ENCODE results near the gene CD19.

The CD19 gene

DNA sequence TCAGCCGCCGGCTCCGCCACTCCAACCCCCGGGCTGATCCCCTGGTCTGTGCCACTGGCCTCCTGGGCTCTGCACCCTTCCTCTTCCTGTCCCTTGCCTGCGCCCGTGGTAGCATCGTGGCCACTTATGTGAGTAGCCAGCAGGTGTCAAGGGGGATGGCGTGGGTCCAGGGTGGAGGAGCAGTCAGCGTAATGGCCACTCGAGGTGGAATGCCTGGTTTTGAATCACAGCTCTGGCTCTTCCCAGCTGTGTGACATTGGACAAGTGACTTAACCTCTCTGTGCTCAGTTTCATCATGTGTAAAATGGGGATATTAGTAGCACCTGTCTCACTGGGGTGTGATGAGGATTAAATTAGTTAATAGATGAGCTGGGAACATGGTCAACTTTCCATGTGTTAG, 50.6 kb downstream of the CD19 start:
- DNase-seq (ENCODE audit: low read depth) = no peak
- TF ChIP-seq, protein P1, sequence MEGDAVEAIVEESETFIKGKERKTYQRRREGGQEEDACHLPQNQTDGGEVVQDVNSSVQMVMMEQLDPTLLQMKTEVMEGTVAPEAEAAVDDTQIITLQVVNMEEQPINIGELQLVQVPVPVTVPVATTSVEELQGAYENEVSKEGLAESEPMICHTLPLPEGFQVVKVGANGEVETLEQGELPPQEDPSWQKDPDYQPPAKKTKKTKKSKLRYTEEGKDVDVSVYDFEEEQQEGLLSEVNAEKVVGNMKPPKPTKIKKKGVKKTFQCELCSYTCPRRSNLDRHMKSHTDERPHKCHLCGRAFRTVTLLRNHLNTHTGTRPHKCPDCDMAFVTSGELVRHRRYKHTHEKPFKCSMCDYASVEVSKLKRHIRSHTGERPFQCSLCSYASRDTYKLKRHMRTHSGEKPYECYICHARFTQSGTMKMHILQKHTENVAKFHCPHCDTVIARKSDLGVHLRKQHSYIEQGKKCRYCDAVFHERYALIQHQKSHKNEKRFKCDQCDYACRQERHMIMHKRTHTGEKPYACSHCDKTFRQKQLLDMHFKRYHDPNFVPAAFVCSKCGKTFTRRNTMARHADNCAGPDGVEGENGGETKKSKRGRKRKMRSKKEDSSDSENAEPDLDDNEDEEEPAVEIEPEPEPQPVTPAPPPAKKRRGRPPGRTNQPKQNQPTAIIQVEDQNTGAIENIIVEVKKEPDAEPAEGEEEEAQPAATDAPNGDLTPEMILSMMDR (conservative IDR thresholded peaks at IDR 0.05; ENCODE audit: low read depth, low read length) = no peak
- no peak overlapping the region for H3K4me3 ChIP-seq (ENCODE audit: low read depth, low read length)

DNA sequence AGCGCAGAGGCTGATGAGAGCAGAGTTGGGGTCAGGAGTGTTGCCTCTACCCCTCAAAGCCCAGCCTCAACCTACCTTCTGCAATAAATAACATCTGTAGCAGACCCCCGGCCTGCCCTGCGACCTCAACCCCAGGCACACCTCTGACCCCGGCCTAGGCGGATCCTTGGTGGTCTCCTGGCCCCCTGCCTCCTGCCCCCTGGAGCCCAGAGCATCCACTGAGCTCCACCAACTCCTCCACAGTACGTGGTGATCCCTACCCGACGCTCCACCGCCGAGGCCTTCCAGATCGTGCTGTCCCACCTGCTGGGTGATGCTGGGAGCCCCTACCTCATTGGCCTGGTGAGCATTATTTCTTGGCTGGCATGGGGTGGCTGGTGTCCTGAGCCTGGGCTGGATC, 51.2 kb downstream of the CD19 start:
- H3K4me3 ChIP-seq (ENCODE audit: low read depth, low read length) = no peak overlapping the region
- TF ChIP-seq, protein P1 (conservative IDR thresholded peaks at IDR 0.05; ENCODE audit: low read depth, low read length) = no peak
- no peak for DNase-seq (ENCODE audit: low read depth)

DNA sequence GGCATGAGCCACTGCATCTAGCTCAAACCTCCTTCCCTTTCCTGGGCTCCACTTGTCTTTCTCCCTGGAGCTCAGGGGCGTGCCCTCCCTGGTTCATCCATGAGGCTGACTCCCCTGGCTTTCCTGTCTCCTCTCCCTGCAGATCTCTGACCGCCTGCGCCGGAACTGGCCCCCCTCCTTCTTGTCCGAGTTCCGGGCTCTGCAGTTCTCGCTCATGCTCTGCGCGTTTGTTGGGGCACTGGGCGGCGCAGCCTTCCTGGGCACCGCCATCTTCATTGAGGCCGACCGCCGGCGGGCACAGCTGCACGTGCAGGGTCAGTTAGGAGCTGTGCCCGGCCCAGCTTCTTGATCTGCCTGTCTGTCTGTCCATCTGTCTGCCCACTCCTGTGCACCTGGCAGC, 51.9 kb downstream of the CD19 start:
- no peak for DNase-seq (ENCODE audit: low read depth)
- TF ChIP-seq, protein P1 (conservative IDR thresholded peaks at IDR 0.05; ENCODE audit: low read depth, low read length) = no peak
- H3K4me3 ChIP-seq (ENCODE audit: low read depth, low read length) = no peak overlapping the region

DNA sequence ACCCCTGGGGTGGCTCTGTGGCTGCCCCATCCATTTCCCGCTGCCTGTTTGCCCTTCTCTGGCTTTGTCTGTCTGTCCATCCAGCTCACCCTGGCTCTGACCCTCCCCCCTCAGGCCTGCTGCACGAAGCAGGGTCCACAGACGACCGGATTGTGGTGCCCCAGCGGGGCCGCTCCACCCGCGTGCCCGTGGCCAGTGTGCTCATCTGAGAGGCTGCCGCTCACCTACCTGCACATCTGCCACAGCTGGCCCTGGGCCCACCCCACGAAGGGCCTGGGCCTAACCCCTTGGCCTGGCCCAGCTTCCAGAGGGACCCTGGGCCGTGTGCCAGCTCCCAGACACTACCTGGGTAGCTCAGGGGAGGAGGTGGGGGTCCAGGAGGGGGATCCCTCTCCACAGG, 52.3 kb downstream of the CD19 start:
- H3K4me3 ChIP-seq (ENCODE audit: low read depth, low read length) = no peak overlapping the region
- TF ChIP-seq, protein P1 (conservative IDR thresholded peaks at IDR 0.05; ENCODE audit: low read depth, low read length) = no peak
- no peak for DNase-seq (ENCODE audit: low read depth)

DNA sequence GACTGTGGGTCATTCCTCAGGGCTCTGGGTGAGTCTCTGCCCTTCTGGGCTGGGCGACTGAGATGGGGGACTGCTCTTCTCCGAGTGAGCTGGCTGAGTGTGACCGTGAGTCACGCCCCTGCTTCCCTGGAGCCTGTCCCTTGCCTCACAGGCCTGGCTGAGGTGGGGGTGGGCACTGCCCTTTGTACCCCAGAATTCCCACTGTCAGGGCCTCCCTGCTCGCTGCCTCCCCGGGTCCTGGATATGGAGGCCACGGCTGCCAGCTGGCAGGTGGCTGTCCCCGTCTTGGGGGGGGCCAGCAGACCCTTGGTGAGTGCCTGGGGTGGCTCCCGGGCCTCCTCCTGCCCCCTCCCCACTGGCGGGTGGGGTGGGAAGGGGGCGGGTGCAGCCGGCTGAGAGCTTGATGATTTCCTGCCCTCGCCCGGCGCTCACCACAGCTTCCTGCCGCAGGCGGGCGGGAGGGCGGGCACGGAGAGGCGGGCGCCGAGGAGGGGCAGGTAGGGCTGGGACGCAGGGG, 52.9 kb downstream of the CD19 start, which contains the start of gene LAT:
Gene LAT, plus strand, starts transcription at position 434 of the 517 bp plus-strand sequence. CDS start 366 bp downstream, outside the sequence.
- TF ChIP-seq, protein P1 (conservative IDR thresholded peaks at IDR 0.05; ENCODE audit: low read depth, low read length) = no peak
- H3K4me3 ChIP-seq (ENCODE audit: low read depth, low read length) = no peak within 1 kb of the TSS
- DNase-seq (ENCODE audit: low read depth) = no peak

DNA sequence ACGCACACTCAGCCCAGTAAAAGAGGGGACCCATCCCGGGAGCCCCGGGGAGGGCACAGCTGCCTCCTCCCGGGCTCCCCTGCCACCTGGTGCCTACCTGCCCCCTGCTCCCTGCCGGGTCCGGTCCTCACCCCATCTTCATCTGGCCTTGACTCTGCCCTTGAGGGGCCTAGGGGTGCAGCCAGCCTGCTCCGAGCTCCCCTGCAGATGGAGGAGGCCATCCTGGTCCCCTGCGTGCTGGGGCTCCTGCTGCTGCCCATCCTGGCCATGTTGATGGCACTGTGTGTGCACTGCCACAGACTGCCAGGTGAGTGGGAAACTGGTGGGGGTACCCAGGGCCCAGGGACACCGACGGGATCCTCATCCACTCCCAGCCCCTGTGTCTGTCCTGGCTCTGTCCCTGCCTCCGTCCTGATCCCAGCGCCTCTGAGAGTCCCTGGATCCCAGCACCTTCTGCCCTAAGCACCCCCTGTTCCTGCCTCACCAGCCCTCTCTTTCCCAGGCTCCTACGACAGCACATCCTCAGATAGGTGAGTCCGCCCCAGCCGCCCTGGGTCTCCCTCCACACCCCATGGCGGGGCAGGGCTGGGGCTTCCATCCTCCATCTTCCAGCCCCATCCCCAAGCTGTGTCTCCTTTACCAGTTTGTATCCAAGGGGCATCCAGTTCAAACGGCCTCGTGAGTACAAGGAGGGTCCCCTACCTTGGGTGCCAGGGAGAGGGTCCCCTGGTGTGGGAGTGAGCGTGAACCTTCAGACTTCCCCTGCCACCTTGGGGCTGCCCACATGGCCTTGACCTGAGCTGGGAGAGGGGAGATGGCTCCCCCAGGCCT, 53.7 kb downstream of the CD19 start:
- TF ChIP-seq, protein P1 (conservative IDR thresholded peaks at IDR 0.05; ENCODE audit: low read depth, low read length) = no peak
- DNase-seq (ENCODE audit: low read depth) = no peak
- no peak overlapping the region for H3K4me3 ChIP-seq (ENCODE audit: low read depth, low read length)

DNA sequence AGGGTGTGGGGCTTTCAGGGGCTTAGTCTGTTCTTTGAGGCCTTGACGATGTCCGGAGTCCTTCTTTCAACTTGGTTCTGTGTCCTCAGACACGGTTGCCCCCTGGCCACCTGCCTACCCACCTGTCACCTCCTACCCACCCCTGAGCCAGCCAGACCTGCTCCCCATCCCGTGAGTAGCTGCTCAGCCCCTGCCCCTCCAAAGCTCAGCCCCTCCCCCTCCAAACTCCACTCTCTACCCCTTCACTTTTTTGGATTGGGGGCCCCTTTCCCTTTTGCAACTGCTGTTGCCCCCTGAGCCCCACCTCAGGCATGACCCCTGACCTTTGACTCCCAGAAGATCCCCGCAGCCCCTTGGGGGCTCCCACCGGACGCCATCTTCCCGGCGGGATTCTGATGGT, 54.3 kb downstream of the CD19 start:
- TF ChIP-seq, protein P1 (conservative IDR thresholded peaks at IDR 0.05; ENCODE audit: low read depth, low read length) = no peak
- H3K4me3 ChIP-seq (ENCODE audit: low read depth, low read length) = no peak overlapping the region
- DNase-seq (ENCODE audit: low read depth) = no peak

Data from choroid plexus epithelial cell (primary cell).